HEK293T (cell line): ENCODE measurements around the gene ARHGAP28.

Source experiments
- CTCF ChIA-PET: fragments of 350-600 bp; formaldehyde crosslinking; extraction: SDS; loops from one replicate; lab custom pipeline; 2021; ENCODE audit warnings: antibody characterized with exemption, inconsistent platforms; lab: Yijun Ruan, JAX
- POLR2A ChIA-PET: fragments of 350-600 bp; formaldehyde crosslinking; extraction: SDS; loops from one replicate; lab custom pipeline; 2020; ENCODE audit warnings: antibody characterized with exemption, inconsistent platforms; lab: Yijun Ruan, JAX
- DNase-seq: peaks from one replicate; pipeline ENCODE4 v3.0.0; 2012; ENCODE audit warnings: mixed read lengths; ENCODE audit errors: extremely low spot score
- ARNT ChIP-seq: fragments of 450-650 bp; IDR thresholded peaks from 2 replicates; pipeline ENCODE4 v1.6.1; 2017; ENCODE audit warnings: mild to moderate bottlenecking
- BHLHE40 ChIP-seq: fragments of 450-650 bp; IDR thresholded peaks from 2 replicates; pipeline ENCODE4 v1.6.1; 2016; ENCODE audit warnings: mild to moderate bottlenecking, moderate library complexity, borderline replicate concordance
- CTBP1 ChIP-seq: fragments of 450-650 bp; IDR thresholded peaks from 2 replicates; pipeline ENCODE4 v1.6.1; 2016; ENCODE audit warnings: borderline replicate concordance
- ELF4 ChIP-seq: fragments of 450-650 bp; IDR thresholded peaks from 2 replicates; pipeline ENCODE4 v1.6.1; 2017; ENCODE audit warnings: antibody characterized with exemption
- FOXA1 ChIP-seq: fragments of 450-650 bp; IDR thresholded peaks from 2 replicates; pipeline ENCODE4 v1.6.1; 2016; ENCODE audit warnings: mild to moderate bottlenecking
- FOXK2 ChIP-seq: fragments of 450-650 bp; IDR thresholded peaks from 2 replicates; pipeline ENCODE4 v1.6.1; 2016; ENCODE audit warnings: mild to moderate bottlenecking
- FOXM1 ChIP-seq: fragments of 450-650 bp; IDR thresholded peaks from 2 replicates; pipeline ENCODE4 v1.6.1; 2017; ENCODE audit warnings: mild to moderate bottlenecking, borderline replicate concordance
- HDGF ChIP-seq: fragments of 450-650 bp; IDR thresholded peaks from 2 replicates; pipeline ENCODE4 v1.6.1; 2017; ENCODE audit warnings: antibody characterized with exemption, borderline replicate concordance
- L3MBTL2 ChIP-seq: fragments of 450-650 bp; conservative IDR thresholded peaks from 2 replicates; pipeline ENCODE4 v1.6.1; 2016; ENCODE audit warnings: mild to moderate bottlenecking
- LEF1 ChIP-seq: fragments of 450-650 bp; IDR thresholded peaks from 2 replicates; pipeline ENCODE4 v1.6.1; 2017; ENCODE audit warnings: mild to moderate bottlenecking, borderline replicate concordance
- NFRKB ChIP-seq: fragments of 450-650 bp; IDR thresholded peaks from 2 replicates; pipeline ENCODE4 v1.6.1; 2016; ENCODE audit warnings: mild to moderate bottlenecking, moderate library complexity
- SP1 ChIP-seq: fragments of 450-650 bp; IDR thresholded peaks from 2 replicates; pipeline ENCODE4 v1.6.1; 2017
- SUZ12 ChIP-seq: fragments of 450-650 bp; IDR thresholded peaks from 2 replicates; pipeline ENCODE4 v1.6.1; 2016; ENCODE audit warnings: mild to moderate bottlenecking
- TARDBP ChIP-seq: fragments of 450-650 bp; IDR thresholded peaks from 2 replicates; pipeline ENCODE4 v1.6.1; 2016
- ZNF384 ChIP-seq: fragments of 450-650 bp; IDR thresholded peaks from 2 replicates; pipeline ENCODE4 v1.6.1; 2016
- TF ChIP-seq, protein P1 (sequence below): fragments of 450-650 bp; IDR thresholded peaks from 2 replicates; pipeline ENCODE4 v1.6.1; 2016

ARHGAP28 gene

DNA sequence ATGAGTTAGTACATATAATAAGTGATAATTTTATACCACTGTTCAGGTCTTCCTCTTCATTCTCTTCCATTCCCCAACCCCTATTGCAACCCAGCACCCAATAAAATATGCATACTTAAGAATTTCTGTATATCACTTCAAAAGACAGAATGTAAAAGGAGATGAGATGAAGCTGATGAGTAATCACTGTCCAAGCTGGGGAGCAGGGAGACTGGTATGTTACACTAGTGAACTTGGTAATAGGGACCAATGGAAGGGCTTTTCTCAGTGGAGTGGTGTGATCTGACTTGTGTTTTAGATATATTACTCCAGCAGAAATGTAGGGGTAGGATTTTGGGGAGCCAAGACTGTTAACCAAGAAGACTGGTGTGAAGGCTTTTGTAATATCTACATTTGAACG lies 18.0 kb upstream of the ARHGAP28 start:
- CTCF ChIA-PET: no interaction called here
- no peak for DNase-seq

DNA sequence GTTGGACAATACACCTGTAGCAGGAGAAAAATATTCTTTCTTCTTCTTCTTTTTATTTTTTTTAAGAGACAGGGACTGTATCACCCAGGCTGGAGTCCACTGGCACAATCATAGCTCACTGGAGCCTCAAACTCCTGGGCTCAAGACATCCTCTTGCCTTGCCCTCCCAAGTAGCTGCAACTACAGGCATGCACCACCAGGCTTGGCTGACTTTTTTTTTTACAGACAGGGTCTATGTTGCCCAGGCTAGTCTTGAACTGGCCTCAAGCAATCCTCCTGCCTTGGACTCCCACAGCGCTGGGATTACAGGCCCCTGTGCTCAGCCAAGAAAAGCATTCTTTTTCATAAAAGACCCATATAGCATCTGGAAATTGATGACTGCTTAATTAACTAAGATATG lies 17.1 kb upstream of the ARHGAP28 start:
- CTCF ChIA-PET: no interaction called here
- POLR2A ChIA-PET: no interaction called here
- DNase-seq: no peak
- TF ChIP-seq FOXM1 (no peak), FOXK2 (no peak), NFRKB (no peak), FOXA1 (no peak), LEF1 (no peak), ELF4 (no peak), ZNF384 (no peak), TARDBP (no peak)

More for the DNA sequence above, 18.0 kb upstream of the ARHGAP28 start:
- no peak for TF ChIP-seq FOXA1
- no peak for TF ChIP-seq FOXK2
- TF ChIP-seq, protein P1, sequence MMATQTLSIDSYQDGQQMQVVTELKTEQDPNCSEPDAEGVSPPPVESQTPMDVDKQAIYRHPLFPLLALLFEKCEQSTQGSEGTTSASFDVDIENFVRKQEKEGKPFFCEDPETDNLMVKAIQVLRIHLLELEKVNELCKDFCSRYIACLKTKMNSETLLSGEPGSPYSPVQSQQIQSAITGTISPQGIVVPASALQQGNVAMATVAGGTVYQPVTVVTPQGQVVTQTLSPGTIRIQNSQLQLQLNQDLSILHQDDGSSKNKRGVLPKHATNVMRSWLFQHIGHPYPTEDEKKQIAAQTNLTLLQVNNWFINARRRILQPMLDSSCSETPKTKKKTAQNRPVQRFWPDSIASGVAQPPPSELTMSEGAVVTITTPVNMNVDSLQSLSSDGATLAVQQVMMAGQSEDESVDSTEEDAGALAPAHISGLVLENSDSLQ: no peak
- no peak for TF ChIP-seq SP1
- no peak for TF ChIP-seq ARNT
- TF ChIP-seq ZNF384: no peak
- no peak for TF ChIP-seq FOXM1
- no peak for TF ChIP-seq LEF1
- no peak for TF ChIP-seq BHLHE40
- TF ChIP-seq NFRKB: no peak
- TF ChIP-seq L3MBTL2: no peak
- no peak for TF ChIP-seq SUZ12
- TF ChIP-seq CTBP1: no peak
- POLR2A ChIA-PET: no interaction called here

DNA sequence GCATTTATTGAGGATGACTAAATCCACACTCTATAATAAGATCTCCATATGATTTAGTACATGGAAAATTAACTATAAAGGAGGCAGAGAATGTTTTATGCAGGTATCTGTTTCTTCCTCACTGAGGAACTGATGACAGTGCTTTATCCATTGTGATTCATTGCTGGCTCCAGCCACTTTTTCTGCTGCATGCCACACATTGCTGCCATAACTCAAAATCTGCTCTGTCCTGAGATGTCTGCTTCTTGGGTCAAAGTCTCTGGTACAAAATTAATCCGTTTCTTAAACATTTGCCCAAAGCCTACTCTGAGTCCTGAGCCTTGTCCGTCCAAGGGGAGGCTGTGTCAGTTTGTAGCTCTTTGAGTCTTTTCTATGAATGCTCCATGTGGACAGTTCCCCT lies 15.5 kb upstream of the ARHGAP28 start:
- no peak for DNase-seq
- ChIA-PET CTCF (no interaction called here), POLR2A (no interaction called here)
- TF ChIP-seq ELF4 (no peak), L3MBTL2 (no peak), CTBP1 (no peak), FOXK2 (no peak), BHLHE40 (no peak), ZNF384 (no peak), FOXM1 (no peak), SP1 (no peak), HDGF (no peak)
- TF ChIP-seq, protein P1: no peak

DNA sequence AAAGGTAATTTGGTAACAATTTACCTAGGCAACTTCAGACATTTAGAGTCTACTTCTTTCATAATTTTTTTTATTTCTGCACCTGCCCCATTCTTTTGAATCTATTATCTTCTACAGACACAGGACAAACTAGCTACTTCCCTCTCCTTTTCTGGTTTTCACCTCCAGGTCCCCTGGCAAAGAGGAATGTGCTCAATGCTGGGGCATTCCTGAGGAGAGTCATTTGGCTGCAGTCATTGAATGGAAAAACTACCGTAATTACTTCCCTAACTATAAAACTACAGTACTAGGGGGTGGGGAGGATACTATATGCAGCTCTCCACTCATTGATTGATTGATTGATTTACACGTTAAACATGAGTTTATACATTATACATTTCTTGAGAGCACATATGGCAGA lies 11.2 kb upstream of the ARHGAP28 start:
- POLR2A ChIA-PET: no interaction called here
- no peak for DNase-seq
- TF ChIP-seq HDGF (no peak), FOXK2 (no peak), NFRKB (no peak), FOXM1 (no peak), TARDBP (no peak), CTBP1 (no peak), SP1 (no peak), SUZ12 (no peak), ARNT (no peak), LEF1 (no peak), L3MBTL2 (no peak)
- CTCF ChIA-PET: no interaction called here

DNA sequence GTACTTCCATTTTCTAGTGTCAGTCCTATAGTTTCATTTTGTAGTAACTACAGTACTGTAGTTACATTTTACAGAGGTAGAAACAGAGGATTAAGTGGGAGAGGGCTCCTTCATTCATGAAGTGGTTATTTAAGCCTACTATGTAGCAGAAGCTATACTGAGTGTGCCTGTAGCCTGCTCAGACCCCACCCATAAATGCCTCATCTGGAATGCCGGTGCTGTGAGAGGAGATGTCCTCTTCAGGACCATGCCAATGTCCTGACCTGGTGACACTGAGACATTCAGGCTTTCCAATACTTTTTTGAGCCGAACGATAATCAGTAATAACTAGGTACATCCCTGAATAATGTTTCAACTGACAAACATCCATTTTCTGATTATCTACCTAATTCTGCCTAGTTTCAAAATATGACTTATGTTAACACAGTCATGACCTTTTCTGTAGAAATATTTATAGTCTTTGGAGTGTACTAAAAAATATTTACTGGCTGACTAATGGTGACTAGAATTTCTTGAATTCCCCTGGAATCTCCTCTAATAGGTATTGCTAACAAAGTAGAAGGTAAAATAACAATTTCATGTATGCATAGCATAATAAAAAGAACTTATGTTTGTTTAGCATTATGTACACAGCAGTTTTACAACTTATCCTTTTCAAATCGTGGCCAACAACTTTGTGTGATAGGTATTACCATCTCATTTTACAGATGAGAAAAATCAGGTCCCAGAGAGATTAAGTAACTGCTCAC lies 10.2 kb upstream of the ARHGAP28 start:
- DNase-seq: no peak
- POLR2A ChIA-PET: no interaction called here
- TF ChIP-seq FOXM1 (no peak), SP1 (no peak), NFRKB (no peak), ELF4 (no peak), FOXA1 (no peak)
- TF ChIP-seq, protein P1: no peak
- CTCF ChIA-PET: no interaction called here

DNA sequence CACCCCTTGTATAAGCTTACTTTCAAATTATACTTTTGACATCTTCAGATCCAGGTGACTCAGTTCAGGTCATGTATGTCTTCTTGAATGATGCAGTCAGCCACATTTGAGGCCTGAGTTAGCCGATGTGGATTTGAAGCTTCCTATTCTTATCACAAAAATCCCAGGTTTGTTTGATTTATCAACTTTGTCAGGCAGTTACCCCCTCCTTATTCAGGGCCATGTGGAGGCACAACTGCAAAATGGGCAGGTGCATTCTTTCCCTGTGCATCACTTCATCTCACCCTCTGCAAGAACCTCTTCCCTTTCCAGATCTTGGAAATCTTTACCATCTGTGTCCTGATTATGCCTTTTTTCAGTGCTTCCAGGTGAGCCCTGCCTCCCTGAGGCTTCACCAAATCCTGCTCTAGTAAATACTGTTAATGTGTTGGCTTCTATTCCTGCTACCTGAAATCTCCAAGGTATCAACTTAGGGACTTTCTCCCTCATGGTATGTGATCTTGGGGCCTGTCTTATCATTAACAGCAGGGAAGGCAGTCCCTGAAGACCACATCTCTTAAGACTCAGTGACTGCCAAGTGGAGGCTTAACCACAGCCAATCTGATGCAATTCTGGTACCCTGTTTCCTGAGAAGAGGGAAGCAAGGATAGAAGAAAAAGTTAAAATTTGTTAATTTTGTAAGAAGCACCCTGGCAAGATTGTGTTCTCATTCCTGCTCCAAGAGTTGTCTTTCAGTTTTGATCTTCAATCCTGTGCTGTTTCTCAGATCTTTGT lies 9.4 kb upstream of the ARHGAP28 start:
- no peak for DNase-seq
- CTCF ChIA-PET: no interaction called here
- no peak for TF ChIP-seq ARNT
- TF ChIP-seq SP1: no peak
- TF ChIP-seq FOXM1: no peak
- no peak for TF ChIP-seq L3MBTL2
- no peak for TF ChIP-seq ELF4
- TF ChIP-seq NFRKB: no peak
- TF ChIP-seq SUZ12: no peak
- TF ChIP-seq, protein P1: no peak
- TF ChIP-seq TARDBP: no peak
- no peak for TF ChIP-seq ZNF384
- TF ChIP-seq FOXK2: no peak
- no peak for TF ChIP-seq LEF1
- no peak for TF ChIP-seq BHLHE40
- no peak for TF ChIP-seq FOXA1
- no peak for TF ChIP-seq CTBP1
- TF ChIP-seq HDGF: no peak
- POLR2A ChIA-PET: no interaction called here
